GM21447 (cell line): ENCODE results near the gene RO60.
"Not testable (repeated sequence)": the region's sequence is repeated elsewhere in the genome, so short reads cannot be mapped to it uniquely, and the experiment has no call there.

Experiments used
- ATAC-seq: cut with Tn5 transposase; IDR thresholded peaks from one replicate; pipeline ENCODE4 v1.9.1; 2021; ENCODE audit not compliant: unreplicated experiment

The RO60 gene

DNA sequence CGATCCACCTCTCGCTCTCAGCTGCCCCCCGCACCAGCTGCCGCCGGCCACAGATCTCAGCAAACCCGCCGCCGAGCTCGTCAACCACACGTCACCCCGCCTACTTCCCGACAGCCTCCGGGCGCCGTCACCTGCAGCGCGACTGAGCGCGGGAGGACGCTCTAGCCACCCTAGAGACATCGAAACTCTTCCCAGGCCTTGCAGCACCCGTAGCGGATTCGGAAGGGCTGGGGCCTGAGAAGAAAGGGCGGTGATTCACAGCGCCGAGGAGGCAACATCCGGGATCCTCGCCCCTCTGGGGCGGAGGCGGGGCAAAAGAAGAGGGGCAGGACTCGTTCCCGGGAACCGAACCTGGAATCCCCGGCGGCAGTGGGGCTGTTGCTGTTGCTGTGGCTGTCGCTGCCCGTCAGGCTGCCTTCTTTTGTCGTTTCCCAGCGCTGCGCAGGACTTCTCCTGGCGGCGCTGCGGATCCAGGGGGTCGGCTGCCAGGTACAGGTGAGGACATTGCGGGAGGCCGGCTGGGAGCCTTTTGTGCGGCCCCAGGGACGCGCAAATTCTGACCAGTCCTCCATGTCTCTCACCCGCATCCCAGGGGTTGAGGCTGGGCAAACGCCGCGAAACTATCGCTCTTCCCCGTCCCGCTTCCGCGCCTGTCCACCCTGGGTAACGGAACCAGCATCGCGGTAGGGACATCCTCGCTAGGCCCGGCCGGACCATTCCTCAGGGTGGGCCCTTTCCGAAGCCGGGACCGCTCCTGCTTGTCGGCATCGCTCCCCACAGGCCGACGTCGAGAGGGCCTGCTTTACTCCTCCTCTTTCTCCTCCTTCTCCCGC lies at the start of gene RO60, which contains the start of gene UCHL5:
Gene RO60, plus strand, starts transcription at position 331 of the 833 bp plus-strand sequence. CDS start 9,443 bp downstream, outside the sequence.
Gene UCHL5, minus strand, starts transcription at position 79 of the 833 bp plus-strand sequence. CDS start 100 bp downstream, outside the sequence.
- ATAC-seq, result peak; percentile 89

DNA sequence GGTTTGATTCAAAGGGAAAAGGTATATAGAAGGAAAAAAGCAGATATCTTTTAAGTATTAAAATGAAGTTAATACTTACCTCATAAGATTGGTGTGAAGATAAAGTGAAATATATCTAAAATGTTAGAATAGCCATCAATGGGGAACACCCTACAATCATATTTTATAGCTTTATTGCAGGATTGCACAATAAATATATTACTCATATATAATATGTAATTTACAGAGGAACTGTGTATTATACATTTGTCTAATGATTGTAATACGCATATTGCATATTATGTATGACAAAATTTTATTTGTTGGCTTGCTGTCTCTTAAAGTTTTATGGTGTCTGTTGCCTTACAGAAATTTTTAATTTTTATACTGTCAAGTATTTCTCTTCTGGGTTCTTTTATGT lies 48.0 kb upstream of the RO60 start:
- no peak for ATAC-seq

DNA sequence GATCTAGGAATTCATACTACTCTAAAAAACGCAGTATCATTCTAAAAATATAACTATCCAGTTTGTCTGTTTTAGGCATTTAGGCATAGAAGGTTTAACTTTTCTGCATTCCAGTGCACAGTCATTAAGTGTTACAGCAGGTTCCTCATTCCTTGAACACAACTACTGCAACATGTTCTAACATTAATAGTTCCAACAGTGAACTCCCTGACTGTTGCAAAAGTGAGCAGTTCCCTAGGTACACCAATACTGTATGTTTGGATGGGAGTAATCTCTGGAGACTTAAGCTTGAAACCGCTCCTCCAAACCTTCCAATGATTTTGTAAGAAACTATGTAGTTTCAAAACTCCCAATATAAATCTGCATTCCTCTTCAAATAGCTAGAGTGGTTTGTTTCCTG lies 46.4 kb upstream of the RO60 start:
- no peak for ATAC-seq

DNA sequence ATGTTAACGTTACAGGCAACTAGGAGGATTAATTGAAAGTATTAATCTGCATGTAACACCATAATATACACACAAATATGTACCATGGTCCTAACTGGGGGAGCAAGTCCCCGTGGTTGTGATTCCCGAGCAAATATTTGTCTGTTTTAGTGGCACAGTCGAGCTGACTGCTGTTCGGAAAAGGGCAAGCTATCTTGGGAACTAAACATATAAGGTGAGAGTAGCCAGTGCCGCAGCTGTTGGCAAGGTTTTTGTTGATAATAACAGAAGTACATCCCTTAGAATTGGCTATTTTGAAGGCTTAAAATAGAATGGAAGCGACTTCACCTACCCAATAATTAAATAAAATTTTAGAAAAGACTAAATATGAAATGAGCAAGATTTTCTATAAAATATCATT lies 45.7 kb upstream of the RO60 start:
- ATAC-seq, result no peak

DNA sequence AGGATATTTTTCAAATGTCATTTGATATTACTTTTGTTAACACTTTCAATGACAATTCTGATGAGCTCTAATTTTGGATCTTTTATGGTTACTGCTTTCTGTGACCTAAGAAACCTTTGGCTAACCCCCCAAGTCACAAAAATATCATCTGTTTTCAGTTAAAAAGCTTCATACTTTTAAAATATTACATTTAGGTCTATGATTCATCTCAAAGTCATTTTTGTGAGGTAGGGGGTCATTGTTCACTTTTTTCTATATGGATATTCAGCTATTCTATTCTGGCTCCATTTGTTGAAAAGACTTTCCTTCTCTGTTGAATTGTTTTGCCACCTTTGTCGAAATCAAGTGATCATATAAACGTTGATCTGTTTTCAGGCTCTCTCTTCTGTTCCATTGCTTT lies 45.0 kb upstream of the RO60 start:
- ATAC-seq, result no peak

DNA sequence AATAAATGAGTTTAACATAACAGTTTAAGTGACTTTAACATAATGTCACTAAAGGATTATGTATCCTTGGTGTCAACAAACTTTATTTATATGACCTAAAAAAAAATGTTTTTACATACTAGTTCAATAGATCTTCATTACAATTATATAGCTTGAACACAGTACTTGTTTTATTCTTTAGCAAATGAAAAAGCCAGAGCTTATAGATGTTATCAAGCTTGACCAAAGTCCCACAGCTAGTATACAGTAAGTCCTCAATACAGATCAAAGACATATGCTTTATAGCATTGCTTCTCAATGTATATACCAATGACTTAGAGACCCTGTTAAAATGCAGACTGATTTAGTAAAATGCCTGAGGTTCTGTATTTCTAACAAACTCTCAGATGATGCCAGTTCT lies 42.6 kb upstream of the RO60 start:
- ATAC-seq, result no peak

DNA sequence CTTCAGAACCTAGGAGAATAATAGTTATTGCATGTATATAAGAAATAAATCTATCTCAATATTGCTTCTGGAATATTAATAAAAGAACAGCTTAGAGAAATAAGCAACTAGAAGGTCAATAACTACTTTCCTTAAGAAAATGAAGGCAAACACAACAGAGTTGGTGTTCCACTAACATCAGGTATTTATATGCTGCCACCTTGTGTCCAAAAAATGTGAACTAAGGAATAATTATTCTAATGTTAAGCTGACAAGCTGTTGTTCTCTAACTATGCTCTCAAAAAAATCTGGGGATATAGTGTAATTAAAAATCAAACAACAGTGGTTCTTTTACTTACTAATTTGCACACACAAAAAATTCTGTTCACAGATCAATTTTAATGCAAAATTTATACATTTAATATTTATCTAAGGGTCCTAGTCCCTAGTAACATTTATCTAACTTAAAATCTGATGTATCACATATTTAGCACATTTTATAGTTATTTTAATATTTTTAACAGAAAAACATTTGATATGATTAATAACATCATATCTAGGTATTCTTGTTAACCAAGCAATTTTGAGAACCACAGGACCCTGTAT lies 39.9 kb upstream of the RO60 start:
- ATAC-seq, result peak; percentile 77

DNA sequence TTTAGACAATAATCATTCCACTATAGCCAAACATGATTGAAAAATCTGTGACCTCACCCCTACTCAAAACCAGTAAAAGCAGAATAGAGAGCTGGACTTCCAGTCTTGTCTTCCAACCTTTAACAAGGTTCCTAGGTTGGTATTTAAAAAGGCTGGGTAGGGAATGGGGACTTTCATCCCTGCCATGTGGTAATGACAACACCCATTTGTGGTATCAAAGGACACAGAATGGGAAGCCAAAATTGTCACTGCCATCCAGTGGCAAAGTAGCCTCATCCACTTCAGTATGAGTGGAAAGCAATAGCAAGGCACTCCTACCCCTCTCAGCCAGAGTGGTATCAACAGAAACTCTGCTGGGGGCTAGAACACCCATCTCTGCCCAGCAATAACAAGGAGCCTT lies 34.2 kb upstream of the RO60 start:
- no peak for ATAC-seq

DNA sequence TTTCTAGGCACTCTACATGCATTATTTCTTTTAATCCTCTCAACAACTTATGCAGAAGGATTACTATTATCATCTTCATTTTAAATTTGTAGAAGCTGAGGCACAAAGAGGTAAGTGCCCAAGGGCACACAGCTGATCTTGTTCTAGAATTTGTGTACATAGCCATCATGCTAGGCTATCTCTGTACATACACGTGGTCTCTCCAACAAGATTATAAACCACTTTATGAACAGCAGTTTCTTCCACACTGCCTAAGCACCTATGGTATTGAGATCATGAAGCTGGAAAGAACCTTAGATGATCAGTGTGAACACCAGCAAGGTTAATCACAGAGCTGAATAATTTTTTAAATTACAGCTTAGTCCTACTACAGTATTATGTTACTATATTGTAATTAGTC lies 29.1 kb upstream of the RO60 start:
- ATAC-seq, result no peak

DNA sequence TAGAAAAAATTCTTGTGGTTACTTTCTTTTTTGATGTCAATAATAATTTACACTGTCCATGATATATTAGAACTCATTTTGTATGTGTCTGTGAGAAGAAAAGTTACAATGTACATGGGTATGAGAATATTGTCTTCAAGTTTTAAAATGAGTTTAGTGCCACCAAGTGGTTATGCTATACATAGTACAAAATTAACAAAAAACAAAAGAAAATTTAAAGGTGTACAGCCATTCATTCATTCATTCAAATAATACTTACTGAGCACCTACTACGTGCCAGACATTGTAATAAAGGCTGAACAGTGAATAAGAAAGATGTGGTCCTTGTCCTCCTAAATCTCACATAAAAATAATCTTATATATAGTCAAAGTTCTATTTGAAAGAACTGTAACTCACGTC lies 28.0 kb upstream of the RO60 start:
- ATAC-seq, result peak; percentile 51

DNA sequence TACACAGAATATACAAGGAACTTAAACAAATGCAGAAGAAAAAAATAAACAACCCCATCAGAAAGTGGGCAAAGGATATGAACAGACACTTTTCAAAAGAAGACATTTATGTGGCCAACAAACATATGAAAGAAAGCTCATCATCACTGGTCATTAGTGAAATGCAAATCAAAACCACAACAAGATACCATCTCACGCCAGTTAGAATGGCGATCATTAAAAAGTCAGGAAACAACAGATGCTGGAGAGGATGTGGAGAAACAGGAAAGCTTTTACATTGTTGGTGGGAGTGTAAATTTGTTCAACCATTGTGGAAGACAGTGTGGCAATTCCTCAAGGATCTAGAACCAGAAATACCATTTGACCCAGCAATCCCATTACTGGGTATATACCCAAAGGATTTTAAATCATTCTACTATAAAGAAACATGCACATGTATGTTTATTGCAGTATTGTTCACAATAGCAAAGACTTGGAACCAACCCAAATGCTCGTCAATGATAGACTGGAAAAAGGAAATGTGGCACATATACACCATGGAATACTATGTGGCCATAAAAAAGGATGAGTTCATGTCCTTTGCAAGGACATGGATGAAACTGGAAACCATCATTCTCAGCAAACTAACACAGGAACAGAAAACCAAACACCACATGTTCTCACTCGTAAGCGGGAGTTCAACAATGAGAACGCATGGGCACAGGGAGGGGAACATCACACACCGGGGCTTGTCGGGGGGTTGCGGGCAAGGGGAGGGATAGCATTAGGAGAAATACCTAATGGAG lies 26.6 kb upstream of the RO60 start:
- ATAC-seq, result not testable (repeated sequence)

DNA sequence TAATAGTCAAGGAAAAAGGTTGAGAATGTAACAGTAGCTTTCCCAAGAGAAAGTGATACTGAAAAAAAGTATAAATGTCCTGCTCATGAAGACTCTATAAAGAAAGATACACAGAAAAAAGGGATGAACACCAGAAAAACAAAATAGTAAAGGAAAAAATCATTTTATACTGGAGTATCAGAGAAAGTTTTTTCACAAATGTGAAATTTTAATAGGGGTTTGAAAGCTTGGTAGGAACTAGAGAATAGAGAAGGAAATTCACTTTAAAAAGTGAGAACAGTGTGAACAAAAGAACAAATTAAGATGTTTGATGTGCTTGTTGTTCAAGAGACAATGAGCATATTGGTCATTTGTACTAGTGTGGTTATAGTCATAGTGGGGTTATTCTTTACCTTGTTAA lies 25.8 kb upstream of the RO60 start:
- no peak for ATAC-seq

DNA sequence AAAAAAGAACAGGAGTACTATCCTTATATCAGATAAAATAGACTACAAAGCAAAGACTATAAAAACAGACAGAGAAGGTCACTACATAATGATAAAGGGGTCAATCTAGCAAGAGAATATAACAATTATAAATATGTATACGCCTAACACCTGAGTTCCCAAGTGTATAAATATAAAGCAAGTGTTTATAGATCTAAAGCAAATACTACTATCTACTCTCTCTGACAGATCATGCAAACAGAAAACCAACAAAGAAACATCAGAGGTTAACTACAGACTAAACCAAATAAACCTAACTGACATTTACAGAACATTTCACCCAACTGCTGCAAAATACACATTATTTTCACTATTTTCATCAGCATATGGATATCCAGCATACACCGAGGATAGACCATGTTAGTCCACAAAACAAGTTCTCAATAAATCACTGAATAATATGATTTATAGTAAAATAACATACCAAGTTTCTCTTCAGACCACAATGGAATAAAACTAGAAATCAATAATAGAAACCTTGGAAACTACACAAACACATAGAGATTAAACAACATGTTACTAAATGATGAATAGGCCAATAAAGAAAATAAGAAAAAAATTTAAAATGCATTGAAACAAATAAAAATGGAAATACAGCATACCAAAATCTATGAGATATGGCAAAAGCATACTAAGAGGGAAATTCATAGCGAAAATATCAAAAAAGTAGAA lies 22.9 kb upstream of the RO60 start:
- no peak for ATAC-seq

DNA sequence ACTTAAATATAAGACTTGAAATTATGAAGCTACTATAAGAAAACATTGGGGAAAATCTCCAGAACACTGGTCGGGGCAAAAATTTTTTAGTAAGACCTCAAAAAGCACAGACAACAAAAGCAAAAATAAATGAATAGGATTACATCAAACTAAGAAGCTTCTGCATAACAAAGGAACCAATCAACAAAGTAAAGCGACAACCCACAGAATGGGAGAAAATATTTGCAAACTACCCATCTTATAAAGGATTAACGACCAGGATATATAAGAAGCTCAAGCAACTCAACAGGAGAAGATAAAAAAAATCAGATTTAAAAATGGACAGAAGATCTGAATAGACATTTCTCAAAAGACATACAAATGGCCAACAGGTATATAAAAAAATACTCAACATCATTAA lies 19.4 kb upstream of the RO60 start:
- ATAC-seq, result no peak

DNA sequence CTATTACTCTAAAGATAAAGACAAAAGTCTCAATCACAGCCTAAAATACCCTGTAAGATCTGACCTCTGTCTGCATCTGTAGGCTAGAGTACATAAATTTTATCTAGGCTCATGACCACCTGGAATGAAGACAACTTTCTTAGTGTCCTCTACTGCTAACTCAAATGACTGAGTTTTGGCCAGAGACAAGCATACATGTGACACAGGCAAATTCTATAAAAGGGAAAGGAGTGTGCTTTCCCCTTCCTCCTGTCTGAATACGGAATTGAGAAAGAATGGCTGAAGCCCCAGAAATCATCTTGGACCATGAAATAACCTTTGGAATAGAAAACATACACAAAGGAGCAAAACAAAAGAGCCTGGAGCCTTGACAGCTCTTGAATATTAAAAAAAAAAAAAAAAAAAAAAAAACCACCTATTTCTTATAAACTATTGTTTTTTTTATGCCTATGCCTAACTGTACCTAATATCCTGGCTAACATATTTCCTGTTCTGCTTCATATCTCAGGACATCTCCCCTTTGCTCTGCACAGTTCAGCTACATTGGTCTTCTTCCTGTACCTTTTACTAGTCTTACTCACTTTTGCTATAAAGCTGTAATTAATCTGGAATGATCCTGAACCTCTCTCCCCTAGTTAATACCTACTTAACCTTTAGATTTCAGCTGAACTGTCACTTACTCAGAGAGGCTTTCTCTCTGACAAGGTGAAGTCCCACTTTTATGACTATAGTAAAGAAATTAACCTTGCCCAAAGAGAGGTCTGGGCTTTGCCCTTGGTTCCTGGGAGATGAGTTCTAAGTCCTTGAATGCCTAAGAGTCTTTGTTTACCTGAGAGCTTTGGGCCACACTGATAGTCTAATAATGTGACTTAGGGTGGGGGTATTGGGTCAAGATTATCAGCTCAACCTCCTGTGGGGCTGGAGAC lies 16.4 kb upstream of the RO60 start:
- ATAC-seq, result no peak

DNA sequence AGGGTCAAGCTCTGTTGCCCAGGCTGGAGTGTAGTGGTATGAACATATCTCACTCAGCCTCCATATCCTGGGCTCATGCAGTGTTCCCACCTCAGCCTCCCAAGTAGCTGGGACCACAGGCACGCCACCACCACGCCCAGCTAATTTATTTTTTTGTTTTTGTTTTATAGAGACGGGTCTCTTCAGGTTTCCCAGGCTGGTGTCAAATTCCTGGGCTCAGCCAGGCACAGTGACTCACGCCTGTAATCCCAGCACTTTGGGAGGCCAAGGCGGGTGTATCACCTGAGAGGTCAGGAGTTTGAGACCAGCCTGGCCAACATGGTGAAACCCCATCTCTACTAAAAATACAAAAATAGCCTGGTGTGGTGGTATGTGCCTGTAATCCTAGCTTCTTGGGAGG lies 10.5 kb upstream of the RO60 start:
- ATAC-seq, result not testable (repeated sequence)

DNA sequence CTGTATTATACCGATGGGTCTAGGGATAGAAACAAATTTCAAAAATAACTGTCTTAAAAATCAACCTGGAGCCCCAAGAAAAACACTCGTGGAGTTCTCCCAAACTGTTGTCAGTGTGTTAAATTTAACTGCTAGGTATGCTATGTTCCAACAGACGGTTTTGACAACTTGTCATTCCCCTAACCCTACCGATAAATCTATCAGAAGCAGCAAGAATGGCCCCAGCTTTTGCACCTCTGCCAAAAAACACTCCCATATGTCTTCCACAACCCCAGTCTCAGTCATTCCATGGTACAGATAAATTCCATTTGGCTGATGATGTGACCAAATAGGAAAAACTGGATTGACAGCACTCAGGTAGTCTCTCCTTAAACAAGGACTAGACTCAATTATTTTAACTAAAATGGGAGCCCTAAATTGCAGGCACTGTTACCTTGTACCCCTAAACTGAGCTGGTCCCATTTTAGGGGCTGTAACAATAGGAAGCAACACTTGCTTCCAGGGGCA lies 5.2 kb upstream of the RO60 start:
- ATAC-seq, result no peak

DNA sequence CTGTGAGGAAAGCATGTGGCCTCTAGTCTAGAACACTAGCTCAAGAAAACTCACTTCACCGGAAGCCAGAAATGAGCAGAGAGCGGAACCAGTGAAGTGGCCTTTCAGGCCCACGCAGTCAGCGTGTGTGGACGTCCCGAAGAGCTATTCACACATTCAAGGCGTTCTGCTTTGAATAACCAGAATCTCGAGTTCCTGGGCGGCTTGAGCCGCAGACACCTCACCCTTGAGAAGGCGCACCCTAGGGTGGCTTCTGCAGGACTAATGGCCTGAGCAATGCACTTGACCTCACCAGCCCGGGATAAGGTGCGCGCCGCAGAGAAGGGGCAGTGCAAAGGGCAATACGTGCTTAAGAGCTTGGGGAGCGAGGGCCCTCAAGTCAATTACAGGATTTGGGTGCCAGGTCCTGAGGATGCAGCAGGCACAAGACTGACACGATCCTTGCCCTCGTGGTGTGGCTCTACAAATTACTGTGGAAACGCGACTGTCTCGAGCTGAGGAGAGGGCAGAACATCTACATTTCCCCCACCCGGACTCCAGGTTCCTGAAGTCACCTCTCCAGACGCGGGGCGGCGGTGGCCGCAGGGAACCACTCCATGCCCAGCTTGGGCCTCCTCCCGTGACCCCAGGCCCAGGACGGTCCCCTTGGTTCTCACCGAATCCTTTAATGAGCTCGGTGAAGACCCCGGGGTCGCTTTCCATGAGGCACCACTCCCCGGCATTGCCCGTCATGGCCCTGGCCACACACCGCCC lies 707 bp upstream of the RO60 start:
- peak; percentile 46 for ATAC-seq

DNA sequence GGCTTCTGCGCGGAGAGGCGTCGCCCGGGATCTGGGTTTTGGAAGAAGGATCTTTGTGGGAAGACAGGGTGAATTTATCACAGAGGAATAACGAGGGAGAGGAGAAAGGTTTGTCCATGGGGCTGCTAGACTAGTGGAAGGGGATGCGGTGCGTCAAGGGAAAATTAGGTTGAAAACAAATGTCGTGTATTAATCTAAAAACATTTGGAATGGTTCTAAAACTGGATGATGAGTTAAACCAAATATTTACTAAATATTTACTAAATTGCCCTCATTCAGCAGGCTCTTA lies 647 bp downstream of the RO60 start:
- ATAC-seq, result no peak
